Femur (tissue), 1 donor: ENCODE data around the gene FTO.
"Not testable (repeated sequence)": the region's sequence is repeated elsewhere in the genome, so short reads cannot be mapped to it uniquely, and the experiment has no call there.

Experiments
- DNase-seq: peaks from one replicate; pipeline ENCODE4 v3.0.0-alpha.2; 2017

Gene FTO

GRCh38 chr16:53872248-53873221, 168.6 kb downstream of the FTO start:
- no peak for DNase-seq

GRCh38 chr16:53876811-53877210, 172.9 kb downstream of the FTO start:
- no peak for DNase-seq

- no peak for DNase-seq
These were observed 174.3 kb downstream of the FTO start for GRCh38 chr16:53878216-53878615.

- no peak for DNase-seq
These were observed 177.4 kb downstream of the FTO start for GRCh38 chr16:53881371-53881770.

- DNase-seq = no peak
These were observed 178.4 kb downstream of the FTO start for GRCh38 chr16:53882310-53882709.

- no peak for DNase-seq
These were observed 180.8 kb downstream of the FTO start for GRCh38 chr16:53884748-53885147.

- no peak for DNase-seq
These were observed 182.8 kb downstream of the FTO start for GRCh38 chr16:53886482-53887378.

GRCh38 chr16:53888222-53888621, 184.3 kb downstream of the FTO start:
- DNase-seq = no peak

- DNase-seq = not testable (repeated sequence)
These were observed 186.9 kb downstream of the FTO start for GRCh38 chr16:53890877-53891276.

GRCh38 chr16:53891409-53892139, 187.6 kb downstream of the FTO start:
- no peak for DNase-seq

GRCh38 chr16:53892155-53892554, 188.2 kb downstream of the FTO start:
- peak; percentile 74 for DNase-seq

GRCh38 chr16:53893731-53894435, 189.9 kb downstream of the FTO start:
- DNase-seq = no peak

- no peak for DNase-seq
These were observed 190.7 kb downstream of the FTO start for GRCh38 chr16:53894686-53895085.

- DNase-seq = no peak
These were observed 191.5 kb downstream of the FTO start for GRCh38 chr16:53895433-53895832.

- no peak for DNase-seq
These were observed 191.9 kb downstream of the FTO start for GRCh38 chr16:53895851-53896250.

GRCh38 chr16:53896722-53897121, 192.8 kb downstream of the FTO start:
- peak; percentile 34 for DNase-seq

GRCh38 chr16:53898993-53899392, 195.0 kb downstream of the FTO start:
- no peak for DNase-seq

GRCh38 chr16:53899431-53899830, 195.5 kb downstream of the FTO start:
- DNase-seq = no peak

GRCh38 chr16:53900667-53901066, 196.7 kb downstream of the FTO start:
- no peak for DNase-seq

- DNase-seq = no peak
These were observed 197.5 kb downstream of the FTO start for GRCh38 chr16:53901408-53901807.

- no peak for DNase-seq
These were observed 200.6 kb downstream of the FTO start for GRCh38 chr16:53904533-53904932.

- DNase-seq = no peak
These were observed 201.1 kb downstream of the FTO start for GRCh38 chr16:53905028-53905427.
